GDM1 (cell line): ENCODE measurements around the gene RELN.
"Not testable (repeated sequence)": the region's sequence is repeated elsewhere in the genome, so short reads cannot be mapped to it uniquely, and the experiment has no call there.

ENCODE experiments used
- DNase-seq: peaks from one replicate; lab custom pipeline; 2025; lab: John Stamatoyannopoulos, UW

The RELN gene

GRCh38 chr7:103989200-103989784, at the start of gene RELN:
Gene RELN (minus strand): TSS chr7:103989658. CDS start chr7:103989356, 302 bp downstream.
- DNase-seq: no peak

- DNase-seq: no peak
Measured at GRCh38 chr7:104038136-104038535, 48.7 kb upstream of the RELN start.

- DNase-seq: not testable (repeated sequence)
Measured at GRCh38 chr7:104036889-104037288, 47.4 kb upstream of the RELN start.

- DNase-seq: no peak
Measured at GRCh38 chr7:104035351-104035750, 45.9 kb upstream of the RELN start.

GRCh38 chr7:104034679-104035078, 45.2 kb upstream of the RELN start:
- DNase-seq: no peak

GRCh38 chr7:104033837-104034236, 44.4 kb upstream of the RELN start:
- DNase-seq: no peak

- no peak for DNase-seq
Measured at GRCh38 chr7:104032486-104032885, 43.0 kb upstream of the RELN start.

GRCh38 chr7:104029765-104030164, 40.3 kb upstream of the RELN start:
- no peak for DNase-seq

GRCh38 chr7:104024632-104025031, 35.2 kb upstream of the RELN start:
- DNase-seq: no peak

- DNase-seq: no peak
Measured at GRCh38 chr7:104023100-104023499, 33.6 kb upstream of the RELN start.

GRCh38 chr7:104018425-104018824, 29.0 kb upstream of the RELN start:
- no peak for DNase-seq

GRCh38 chr7:104017001-104017400, 27.5 kb upstream of the RELN start:
- no peak for DNase-seq

- no peak for DNase-seq
Measured at GRCh38 chr7:104012835-104013234, 23.4 kb upstream of the RELN start.

GRCh38 chr7:104011829-104012228, 22.4 kb upstream of the RELN start:
- DNase-seq: no peak

GRCh38 chr7:104010052-104010909, 20.8 kb upstream of the RELN start:
- no peak for DNase-seq

GRCh38 chr7:104008107-104008506, 18.6 kb upstream of the RELN start:
- no peak for DNase-seq

- no peak for DNase-seq
Measured at GRCh38 chr7:104007614-104008013, 18.2 kb upstream of the RELN start.

GRCh38 chr7:104005197-104005596, 15.7 kb upstream of the RELN start:
- DNase-seq: no peak

- DNase-seq: no peak
Measured at GRCh38 chr7:103996639-103997038, 7.2 kb upstream of the RELN start.

GRCh38 chr7:103996017-103996551, 6.6 kb upstream of the RELN start:
- DNase-seq: no peak

- DNase-seq: no peak
Measured at GRCh38 chr7:103995554-103995953, 6.1 kb upstream of the RELN start.

- no peak for DNase-seq
Measured at GRCh38 chr7:103993551-103993950, 4.1 kb upstream of the RELN start.

- DNase-seq: no peak
Measured at GRCh38 chr7:103991406-103991805, 1.9 kb upstream of the RELN start.
